ENCODE data around the gene AFF3.

Gene AFF3

DNA sequence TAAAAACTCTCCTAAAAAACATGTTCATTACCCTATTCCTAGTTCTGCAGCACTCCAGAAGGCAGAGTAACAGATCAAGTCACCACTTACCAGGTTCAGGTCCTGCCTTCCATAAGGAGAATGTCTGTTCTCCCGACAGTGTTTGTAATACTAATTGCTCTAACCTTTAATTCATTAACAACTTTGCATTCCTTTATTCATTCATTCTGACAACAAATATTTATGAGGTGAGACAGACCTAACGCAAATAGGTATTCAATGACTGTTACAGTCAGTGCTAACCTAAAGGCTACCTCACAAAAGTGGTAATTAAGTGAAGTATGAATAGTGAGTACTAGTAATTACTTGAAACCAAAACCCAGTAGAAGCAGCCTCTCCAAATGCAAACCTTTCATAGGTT is 224.0 kb downstream of the AFF3 start:
- no peak for DNase-seq

DNA sequence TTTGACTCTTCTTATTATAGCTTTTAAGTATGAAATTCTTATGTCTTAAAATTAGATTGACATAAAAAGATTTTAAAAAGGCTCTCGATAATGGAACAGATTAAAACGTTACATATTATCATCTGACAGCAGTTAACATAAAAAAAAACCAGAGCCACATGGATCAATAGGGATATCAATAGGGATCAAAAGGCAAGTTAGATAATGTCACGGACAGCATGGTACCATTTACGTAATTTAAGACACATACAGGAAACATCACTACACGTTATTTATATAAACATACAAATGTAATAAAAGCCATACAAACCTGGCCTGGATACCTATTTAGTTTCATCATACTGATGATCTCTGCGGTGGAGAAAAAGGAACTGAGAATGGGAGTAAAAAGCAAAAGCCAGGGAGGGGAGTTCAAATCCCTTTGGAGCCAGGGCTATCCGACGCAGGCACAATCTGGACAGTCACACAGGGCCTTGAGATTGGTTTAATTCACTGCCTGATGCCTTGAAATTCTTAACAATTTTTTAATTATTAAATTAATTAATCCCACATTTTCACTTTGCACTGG is 227.2 kb downstream of the AFF3 start:
- DNase-seq, result no peak

DNA sequence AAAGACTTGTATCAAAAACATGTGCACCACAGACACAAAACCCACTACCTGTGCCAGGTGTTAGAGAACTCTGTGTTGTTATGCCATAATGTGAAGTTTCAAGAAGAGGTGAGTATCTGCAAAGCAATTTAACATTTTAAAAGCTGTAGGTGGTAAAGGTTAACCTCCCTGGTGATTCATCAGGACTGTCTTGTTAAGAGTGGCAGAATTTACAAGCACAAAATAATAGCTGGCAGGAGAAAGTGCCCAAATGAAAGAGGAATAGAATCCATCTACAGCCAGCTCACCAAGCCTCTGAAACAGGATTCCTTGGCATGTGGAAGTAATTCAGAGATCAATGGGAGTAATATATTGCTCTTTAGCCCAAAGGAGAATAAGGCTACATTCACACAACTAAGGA is 230.7 kb downstream of the AFF3 start:
- no peak for DNase-seq

DNA sequence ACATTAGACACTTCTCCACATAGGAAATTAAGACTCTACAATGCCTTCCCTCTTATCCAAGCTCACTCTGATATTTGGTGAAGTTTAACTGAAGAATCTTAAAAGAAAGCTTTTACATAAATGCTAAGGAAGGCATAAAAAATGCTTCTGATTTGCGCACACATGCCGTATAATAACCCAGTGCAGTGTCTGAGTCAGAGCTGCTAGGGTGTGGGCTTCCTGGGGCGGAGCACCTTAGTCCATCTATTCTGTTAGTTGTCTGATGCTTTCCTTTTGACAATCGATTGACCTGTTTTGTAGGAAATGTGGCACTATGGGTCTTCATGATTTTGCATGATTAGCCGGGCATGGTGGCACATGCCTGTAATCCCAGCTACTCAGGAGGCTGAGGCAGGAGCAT is 231.5 kb downstream of the AFF3 start:
- no peak for DNase-seq

DNA sequence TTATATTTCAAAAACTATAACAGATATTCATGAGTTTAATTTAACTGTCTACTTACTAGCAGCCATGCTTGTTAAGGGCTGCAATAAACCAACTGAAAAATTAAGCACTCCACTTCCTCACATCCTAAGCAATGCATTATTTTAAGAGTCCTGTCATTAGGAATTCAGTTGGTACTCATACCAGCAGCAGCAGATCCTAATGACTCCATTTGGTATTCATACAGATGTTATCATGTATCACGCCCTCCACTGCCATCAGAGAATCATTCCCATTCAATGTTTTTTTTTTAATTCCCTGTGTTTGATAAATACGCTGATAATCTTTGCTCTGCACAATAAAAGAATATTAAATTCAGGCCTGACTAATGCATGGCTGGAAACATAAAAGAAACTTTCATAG is 236.8 kb downstream of the AFF3 start:
- no peak for DNase-seq

DNA sequence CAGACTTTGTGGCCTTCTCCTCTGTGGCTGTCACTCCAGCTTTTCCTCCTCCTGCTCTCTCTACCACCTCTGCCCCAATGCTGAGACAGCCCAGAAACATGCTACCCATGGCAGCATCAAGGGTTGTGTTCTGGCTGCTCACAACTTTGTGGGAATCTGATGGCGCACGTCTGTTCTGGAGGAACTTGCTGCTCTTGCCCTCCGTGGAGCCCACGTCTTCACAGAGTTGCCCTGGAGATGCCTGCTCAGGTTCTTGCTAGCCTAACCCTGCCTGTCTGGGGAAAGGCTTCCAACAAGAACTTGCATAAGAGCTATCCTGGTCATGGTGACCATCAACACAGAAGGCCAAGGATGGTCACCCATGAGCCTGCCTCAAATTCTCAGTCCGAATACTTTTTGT is 237.4 kb downstream of the AFF3 start:
- no peak for DNase-seq

DNA sequence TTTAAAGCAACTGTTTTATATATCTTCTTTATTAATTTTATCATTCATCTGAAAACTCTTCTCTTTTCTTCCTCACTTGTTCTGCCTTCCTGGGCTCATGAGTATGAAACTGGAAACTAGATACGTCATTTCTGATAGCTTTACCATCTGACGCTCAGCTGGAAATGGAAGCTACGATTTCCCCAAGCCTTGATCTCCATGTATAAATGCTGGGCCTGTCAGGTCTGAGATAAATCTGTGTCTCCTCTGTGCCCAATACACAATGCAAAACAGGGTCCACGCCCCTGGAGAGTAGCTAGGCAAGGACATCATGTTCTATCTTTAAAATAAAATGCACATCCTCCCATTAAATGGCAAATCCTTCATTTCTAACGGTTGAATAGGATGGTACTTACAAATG is 238.4 kb downstream of the AFF3 start:
- DNase-seq, result no peak

DNA sequence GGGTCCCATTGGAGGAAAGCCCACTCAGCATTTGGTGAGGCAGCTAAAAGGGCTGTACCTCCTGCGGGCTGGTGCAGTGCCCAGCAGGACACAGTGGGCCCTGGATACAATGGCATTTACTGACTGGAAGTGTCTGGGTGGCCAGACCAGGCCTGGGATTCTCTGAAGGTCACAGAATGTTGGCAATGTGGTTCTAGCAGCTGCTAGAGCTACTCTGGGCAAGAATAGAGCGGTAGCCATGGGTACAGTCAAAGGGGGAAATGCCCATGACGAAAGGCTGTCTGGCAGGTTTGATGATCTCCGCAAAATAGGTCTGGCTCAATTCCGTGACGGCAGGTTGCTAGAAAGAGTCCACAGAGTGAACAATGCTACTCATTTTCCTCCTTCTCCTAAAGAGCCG is 241.8 kb downstream of the AFF3 start:
- DNase-seq, result no peak

DNA sequence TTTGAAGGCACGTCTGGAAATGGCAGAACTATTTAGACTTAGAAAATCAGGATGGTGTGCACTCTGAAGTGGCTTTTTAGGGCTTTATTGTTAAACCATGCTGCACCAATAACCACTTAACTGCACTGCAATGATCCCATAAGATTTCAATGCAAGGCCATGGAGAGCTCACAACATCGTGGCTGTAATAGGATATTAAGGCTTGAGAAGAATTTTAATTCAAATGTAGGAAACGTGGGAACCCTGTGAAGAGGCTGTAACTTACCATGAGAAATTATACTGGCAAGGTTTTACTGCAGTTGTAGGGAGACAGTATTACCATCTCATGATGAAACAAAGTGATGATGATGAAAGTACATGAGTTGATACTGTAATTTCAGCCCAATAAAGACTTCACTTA is 242.5 kb downstream of the AFF3 start:
- DNase-seq, result no peak

DNA sequence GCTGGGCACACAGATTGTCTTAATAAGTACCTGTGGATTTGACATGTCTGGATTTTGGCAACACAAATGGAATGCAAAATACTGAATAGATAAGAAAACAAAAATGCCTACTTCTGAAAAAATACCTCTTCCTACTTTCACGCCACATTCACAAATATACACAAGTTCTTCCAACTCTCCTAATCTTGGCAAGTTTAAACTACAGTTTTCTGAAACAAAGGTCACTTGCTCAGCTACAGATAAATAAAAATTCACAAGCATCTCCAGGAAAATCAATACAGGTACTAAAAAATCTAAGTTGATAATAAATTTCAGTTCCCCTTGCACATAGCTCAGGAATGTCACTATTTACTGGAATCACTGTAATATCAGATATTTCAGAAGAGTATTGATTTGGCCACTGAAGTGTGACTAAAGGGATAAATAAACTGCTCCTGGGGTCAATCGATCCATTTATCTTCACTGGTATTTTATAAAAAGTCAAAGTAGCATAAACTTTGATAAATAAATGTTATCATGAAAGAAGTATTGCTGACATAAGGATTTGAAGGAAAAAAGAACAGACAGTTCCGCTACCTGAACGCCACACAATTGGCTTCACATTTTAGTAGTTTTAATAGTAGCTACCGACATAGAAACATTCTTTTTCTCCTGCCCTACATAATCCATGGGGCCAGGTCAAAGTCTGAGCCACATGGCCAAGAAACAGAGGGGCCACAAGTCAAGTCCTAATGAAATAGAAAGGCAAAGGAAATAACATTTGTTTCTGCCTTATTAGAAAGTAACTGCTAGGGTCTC is 243.1 kb downstream of the AFF3 start:
- no peak for DNase-seq

DNA sequence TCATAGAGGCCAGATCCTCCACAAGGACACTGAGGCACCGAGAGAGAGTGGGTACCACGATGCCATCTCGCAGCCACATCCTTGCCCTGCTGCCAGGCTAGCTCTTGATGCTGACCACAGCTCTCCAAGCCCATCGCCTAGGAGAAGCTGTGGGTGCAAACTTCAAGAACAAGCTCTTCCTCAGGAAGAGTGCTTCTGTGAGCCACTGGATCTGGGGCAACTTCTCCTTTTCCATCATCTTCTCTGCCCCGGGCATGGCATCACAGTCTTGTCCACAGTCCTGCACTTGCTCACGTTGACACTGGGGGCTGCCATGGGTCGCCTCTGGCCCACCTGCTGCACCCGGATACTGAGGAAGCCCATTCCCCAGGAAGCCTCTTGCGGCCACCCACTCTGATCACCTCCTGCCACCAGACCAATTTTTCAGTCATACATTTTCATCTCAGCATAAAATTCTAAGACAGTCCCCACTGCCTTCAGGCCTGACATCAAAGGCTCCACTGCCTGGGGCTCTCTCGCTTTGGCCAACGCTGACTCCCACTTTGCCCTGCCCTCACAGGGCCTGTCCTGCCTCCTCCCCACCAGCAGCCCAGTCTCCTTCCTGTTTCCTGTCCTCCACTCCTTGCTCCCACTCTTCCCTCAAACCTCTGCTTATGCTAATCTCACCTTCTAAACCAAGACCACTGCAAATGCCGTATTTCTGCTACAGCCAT is 243.9 kb downstream of the AFF3 start:
- DNase-seq, result no peak

DNA sequence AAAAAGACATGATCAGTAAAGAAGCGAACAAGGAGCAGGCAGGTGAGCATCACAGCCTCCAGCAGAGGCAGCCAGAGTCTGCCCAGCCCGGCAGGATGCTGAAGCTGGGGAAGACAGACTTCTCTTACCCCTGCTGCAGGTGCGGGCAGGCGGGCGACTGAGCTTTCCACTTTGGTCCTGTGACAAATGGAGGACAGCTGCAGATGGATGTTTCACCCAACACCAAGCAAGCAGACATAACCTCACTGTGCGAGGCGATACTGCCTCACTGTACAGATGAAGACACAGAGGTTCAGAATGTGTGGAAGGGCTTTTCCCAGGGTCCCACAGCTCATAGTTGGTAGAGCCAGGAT is 251.0 kb downstream of the AFF3 start:
- no peak for DNase-seq

DNA sequence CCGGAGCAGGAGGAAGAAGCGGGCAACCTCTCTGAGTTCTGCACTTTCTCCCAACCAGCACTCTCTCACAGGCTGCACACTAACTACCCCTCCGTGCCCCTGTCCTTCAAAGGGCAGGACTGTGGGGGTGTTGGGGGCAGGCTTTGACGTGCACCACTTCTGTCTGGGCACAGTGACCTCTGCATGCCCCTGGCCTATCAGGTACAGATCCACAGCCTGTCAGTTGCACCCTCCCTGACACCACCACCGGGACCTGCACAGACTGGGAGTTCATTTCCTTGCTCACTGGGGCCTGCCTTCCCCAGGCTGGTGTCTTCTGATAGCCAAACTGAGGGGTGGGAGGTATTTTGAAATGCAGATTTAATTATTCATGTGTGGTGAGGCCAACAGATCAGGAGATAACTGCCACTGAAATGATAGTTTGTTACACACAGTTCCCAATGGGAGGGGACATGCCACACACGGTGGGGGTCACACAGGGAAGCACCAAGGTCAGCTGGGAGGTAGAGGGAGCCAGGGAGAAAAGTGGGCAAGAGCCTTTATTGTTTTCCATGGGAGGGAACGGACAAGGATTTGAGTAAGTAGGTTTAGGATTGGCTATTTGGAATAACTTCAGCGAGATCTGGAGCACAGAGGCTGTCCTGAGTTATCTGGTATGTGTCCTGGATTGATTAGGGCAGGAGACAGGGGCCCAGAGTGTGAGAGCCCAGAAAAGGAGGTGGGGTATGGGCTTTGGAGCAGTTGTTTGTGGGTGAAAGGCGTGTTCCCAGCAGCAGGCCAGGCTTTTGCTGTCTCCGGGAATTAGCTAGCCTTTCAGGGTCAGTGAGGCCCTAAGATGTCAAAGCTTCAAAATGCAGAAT is 251.6 kb downstream of the AFF3 start:
- no peak for DNase-seq

DNA sequence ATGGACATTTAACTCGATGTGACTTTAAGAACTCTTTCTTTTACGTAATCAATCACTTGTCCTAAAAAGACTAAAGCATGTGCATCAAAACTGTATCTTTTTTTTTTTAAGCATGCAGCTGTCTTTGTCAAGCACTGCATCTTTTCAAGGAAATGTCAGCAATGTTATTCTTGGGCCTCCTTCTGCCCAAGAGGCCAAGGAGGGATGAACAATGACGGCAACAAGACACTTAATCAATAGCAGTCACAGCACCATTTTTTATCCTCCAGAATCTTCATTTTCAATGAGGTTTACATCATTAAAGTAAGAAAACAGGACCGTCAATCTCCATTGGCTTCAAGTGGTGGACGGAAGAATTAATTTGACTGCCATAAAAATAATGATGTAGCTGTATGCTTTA is 253.8 kb downstream of the AFF3 start:
- no peak for DNase-seq

DNA sequence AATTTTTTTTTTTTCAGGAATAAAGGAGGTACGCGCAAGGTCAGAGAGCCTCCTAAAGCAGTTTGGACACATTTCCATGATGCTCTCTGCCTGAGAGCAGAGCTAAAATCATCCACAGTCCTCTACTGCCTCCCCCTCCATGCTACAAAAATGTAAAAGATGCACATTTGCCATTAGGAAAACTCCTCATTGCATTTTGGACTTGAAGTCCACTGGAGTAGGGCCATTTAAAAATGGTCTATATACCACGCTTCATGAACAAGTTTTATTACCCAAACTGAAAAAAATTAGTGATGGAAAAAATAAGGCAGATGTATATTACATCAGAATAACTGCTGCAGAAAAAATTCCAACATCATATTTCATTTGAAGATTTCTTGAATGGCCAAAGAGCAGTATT is 256.0 kb downstream of the AFF3 start:
- no peak for DNase-seq

DNA sequence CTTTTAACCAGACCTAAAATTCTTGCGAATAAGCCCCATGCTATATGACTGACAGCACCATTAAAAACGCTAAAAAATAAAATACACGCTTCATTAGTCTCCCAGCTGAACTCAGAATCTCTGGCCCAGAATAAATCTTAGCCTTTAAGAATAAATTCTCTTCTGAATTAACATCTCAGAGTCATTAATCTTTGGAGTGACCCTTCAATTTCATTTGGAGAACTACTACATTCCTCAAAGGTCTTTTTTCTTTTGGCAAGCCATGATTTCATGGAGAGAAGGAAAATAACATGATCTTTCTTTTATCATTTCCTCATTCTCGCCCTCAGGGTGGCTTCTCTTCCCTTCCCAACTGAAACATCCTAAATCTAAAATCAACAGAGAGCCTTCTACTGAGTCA is 259.0 kb downstream of the AFF3 start:
- DNase-seq, result no peak

DNA sequence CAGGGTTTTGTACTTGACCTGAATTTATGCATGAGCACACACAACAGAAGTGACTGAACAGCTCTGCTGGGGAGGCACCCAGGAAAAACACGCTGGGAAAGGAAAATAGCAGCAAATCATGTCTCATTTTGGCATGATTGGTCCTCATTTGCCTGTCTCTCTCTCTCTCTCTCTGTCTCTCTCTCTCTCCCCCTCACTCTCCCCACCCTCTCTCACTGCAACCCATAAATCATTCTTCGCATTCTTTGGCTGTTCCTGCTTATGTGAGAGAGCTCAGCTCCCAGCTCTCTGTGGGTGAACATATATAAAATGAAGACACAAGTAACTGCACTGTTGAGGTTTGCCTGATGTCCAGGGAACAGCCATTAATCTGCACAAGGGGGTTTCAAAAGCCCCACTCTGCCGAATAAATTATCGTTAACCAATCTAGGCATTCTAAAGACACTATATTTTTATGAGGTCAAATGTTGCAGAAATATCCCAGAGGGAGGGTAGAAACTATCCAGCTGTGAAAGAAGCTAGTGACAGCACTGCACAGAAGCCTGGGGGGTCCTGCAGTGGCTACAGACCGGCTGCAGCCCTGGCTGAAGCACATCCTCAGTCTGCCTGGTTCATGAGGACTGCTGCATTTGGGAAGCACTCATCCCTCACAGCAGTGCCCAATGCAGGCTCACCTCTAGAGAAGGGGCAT is 260.3 kb downstream of the AFF3 start:
- no peak for DNase-seq

DNA sequence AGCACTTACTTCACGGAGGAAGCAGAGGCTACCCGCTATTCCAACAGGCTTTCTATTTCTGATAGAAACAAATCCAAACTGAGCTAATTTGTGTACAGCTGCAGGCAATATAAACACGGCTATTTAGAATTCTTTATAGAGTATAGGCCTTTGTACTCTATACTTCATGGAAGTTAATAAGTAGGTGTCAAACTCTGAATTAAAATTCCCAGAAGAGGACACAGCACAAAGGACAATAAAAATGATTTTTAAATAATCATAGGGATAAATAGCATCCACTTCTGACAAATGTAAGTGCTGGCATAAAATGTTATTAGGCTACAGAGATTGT is 261.5 kb downstream of the AFF3 start:
- DNase-seq, result no peak

DNA sequence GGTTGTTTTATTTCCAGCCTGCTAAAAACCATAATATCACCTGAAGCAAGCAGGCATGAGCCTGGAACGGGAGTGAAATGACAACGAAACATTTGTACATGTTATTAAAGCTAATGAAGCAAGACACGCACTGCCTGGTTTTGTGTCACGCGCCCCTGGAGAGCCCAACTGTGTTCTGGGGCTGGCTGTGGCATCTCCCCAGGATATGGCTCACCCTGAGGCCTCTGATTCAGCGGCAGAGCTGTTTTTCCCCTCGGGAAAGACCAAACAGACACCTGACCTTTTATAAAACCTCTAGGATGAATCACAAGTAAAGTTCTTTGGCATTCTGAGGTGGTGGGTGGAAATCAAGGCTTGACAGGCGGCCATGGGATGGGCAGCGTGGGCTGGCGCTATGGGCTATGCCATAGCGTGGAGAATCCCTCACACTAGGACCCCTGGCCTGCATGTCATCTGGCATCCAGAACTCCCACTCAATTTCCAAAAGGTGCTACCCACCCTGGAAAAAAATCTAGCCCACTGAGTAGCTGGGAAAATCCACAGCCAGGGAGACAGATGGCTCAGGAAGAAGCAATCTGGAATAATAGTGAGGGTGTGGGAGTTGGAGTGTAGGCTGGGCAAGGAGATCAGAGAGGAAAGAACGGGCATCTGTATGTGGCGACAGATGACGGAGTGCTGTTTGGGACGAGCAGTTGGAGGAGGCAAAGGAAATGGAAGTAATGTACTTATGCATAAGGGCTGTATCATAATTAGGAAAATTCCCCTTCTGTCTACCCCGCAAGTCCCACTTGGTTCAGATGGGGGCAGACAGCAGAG is 262.0 kb downstream of the AFF3 start:
- no peak for DNase-seq

DNA sequence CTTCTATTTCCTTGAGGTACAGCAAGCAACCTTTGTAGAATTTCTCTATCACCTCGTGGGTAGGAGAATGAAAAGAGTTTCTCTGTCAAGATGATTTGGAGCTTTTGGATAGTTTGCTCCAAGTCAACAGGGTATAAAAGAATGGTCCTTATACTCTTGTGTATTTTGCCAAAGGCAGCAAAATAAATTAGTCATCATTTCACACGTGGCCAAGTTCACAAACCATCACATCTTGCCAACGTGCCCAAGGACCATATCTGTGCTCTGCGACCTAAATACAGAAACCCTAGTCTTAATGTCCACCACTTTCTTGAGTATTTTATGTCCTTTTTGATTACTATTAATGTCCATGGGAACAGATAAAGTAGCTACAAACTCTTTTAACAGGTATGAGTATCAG is 262.9 kb downstream of the AFF3 start:
- no peak for DNase-seq

DNA sequence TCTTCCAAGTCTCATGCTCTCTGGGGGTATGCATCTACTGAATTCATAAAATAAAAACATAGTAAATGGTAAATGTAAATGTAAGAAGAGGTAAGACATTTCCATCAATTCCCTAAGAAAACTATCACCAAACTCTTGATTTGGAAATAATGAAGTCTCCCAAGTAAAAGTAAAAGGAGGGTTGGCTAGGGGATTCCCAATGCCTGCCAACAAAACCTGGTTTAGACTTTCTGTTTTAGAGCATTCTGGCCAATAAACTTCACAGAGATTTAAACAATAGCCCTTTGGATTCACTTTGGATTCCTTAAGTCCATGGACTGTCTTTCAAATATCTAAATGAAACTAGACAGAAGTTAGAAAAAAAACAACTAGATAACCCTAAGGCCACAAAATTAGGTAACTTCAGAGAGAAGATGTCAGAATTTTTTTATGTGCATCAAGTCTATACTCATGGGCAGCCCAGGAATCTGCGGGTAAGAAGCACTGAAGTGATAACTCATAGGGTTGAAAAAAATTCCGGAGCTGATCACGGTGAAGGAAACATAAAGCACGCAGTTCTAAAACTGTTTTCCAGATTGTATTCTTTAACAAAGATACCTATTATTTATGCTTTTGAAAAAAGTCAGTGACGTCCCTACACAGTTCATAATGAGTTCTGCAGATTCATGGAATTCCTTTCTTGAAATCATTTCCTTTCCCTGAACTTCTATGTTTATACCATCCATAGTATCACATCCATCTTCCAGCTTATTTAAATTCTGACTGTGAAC is 263.6 kb downstream of the AFF3 start:
- no peak for DNase-seq

Measured in CD4-positive, alpha-beta T cell treated with Interleukin-21 for 1 hour (primary cell).